ENCODE data around the gene NMRK1. TPM values are rescaled to one million over a fixed set of nuclear protein-coding genes. Genes with fewer than 3 reads are reported as not detected.

Gene NMRK1
- polyA plus RNA-seq, 3 donors, result 4.3 to 9.8 (median 9.3) TPM

DNA sequence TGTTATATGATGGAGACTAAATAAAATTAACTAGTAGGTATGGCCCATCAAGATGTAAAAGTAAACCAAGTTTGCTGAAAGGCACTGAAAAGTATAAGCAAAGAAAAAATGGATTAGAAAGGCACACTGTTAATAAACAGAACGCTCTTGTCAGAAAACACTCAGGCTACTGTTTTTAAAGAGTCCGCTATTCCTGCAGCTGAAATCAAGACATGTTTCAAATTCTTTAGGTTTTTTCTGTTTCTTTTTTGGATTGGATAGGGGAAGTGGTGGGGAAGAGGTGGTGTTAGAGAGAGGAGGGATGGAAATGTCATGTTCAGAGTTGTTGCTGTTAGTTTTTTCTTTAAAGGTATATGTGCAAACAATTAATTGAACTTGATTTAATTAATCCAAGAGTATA is 17.9 kb upstream of the NMRK1 start:
- no peak overlapping the region for H2AFZ ChIP-seq (ENCODE audit: insufficient read depth, low read depth, low read length, poor library complexity, severe bottlenecking)
- Mint-ChIP-seq H3K27ac (peak overlapping the region in 4 of 7 donors; percentile 4 to 88 (median 58)), H3K4me3 (no peak overlapping the region), H3K9me3 (no peaks in the 10 kb centered on the region), H3K4me1 (peaks cover 50% of the 10 kb centered on the region), H3K36me3 (peaks cover 23 to 38% of the 10 kb centered on the region in 2 donors), H3K27me3 (ENCODE audit: low read depth in 3 of 3) (peaks cover 0 to 1% (median 0%) of the 10 kb centered on the region in 3 donors)
- TF ChIP-seq, protein P1, sequence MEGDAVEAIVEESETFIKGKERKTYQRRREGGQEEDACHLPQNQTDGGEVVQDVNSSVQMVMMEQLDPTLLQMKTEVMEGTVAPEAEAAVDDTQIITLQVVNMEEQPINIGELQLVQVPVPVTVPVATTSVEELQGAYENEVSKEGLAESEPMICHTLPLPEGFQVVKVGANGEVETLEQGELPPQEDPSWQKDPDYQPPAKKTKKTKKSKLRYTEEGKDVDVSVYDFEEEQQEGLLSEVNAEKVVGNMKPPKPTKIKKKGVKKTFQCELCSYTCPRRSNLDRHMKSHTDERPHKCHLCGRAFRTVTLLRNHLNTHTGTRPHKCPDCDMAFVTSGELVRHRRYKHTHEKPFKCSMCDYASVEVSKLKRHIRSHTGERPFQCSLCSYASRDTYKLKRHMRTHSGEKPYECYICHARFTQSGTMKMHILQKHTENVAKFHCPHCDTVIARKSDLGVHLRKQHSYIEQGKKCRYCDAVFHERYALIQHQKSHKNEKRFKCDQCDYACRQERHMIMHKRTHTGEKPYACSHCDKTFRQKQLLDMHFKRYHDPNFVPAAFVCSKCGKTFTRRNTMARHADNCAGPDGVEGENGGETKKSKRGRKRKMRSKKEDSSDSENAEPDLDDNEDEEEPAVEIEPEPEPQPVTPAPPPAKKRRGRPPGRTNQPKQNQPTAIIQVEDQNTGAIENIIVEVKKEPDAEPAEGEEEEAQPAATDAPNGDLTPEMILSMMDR (IDR thresholded peaks at IDR 0.05), result no peak
- peaks cover 13 to 35% of the 10 kb centered on the region in 2 donors for H3K4me1 ChIP-seq (ENCODE audit: control insufficient read depth in 1 of 2, insufficient read depth in 2 of 2, low read length in 2 of 2)
- intact Hi-C loops (cut with micrococcal nuclease), result loop anchor here in 1 of 2 donors (5.0 kb wide), 1 partner anchor 41 kb away; no protein-coding TSS in a partner anchor
- H3K27me3 ChIP-seq (ENCODE audit: control insufficient read depth in 2 of 2, insufficient read depth in 2 of 2, low read length in 2 of 2), result no peaks in the 10 kb centered on the region
- 67% methylated on average over 1 of the region's 2 CpGs for WGBS (ENCODE audit: insufficient coverage)
- H4K20me1 ChIP-seq (ENCODE audit: insufficient read depth, low read length), result peaks cover 99% of the 10 kb centered on the region
- H3K36me3 ChIP-seq (replicated peaks in 1 of 2; ENCODE audit: control insufficient read depth in 1 of 2, insufficient read depth in 2 of 2, low read length in 2 of 2), result peaks cover 9 to 47% of the 10 kb centered on the region in 2 donors
- no peak for DNase-seq
- H3K4me3 ChIP-seq (replicated peaks in 1 of 3; ENCODE audit: low read depth in 2 of 3, low read length in 3 of 3), result no peak overlapping the region
- H3K4me2 ChIP-seq (replicated peaks; ENCODE audit: extremely low read depth, low read length, poor library complexity, severe bottlenecking), result no peak overlapping the region
- H3K9ac ChIP-seq (ENCODE audit: insufficient read depth, low read length, poor library complexity, severe bottlenecking), result no peak overlapping the region
- H3K79me2 ChIP-seq (ENCODE audit: insufficient read depth, low read length), result peaks cover 100% of the 10 kb centered on the region
- H3K27ac ChIP-seq (ENCODE audit: low read depth in 1 of 2, low read length in 2 of 2), result peak overlapping the region in 1 of 2 donors; percentile 38
- H3K9me3 ChIP-seq (replicated peaks in 1 of 2; ENCODE audit: control insufficient read depth in 1 of 2, insufficient read depth in 1 of 2, low read length in 2 of 2), result no peaks in the 10 kb centered on the region

DNA sequence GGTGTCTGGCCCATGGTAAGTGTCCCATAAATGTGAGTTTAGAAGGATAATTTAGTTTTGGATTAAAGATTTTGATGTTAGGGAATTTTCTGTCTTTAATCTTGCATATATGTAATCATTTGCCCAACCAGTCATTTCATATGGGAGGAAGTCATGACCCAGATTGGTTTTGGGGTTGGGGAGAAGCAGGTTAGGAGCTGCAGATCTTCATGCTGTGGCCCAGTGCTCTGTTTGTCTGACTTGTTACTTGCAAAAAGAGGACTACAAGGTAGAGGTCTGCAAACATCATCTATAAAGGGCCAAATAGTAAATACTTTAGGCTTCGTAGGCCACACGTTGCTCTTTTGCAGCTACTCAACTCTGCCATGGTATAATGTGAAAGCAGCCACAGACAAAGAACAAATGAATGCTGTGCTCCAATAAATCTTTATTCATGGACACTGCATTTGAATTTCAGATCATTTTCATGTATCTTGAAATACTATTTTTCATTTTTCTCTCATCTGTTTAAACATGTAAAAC is 17.1 kb upstream of the NMRK1 start:
- Mint-ChIP-seq H3K4me1 (peaks cover 43% of the 10 kb centered on the region), H3K27me3 (ENCODE audit: low read depth in 3 of 3) (peaks cover 0 to 1% (median 0%) of the 10 kb centered on the region in 3 donors), H3K4me3 (no peak overlapping the region), H3K27ac (peak overlapping the region in 4 of 7 donors; percentile 25 to 80 (median 46)), H3K9me3 (no peaks in the 10 kb centered on the region), H3K36me3 (peaks cover 26 to 46% of the 10 kb centered on the region in 2 donors)
- no peak overlapping the region for H3K4me2 ChIP-seq (replicated peaks; ENCODE audit: extremely low read depth, low read length, poor library complexity, severe bottlenecking)
- H3K9ac ChIP-seq (ENCODE audit: insufficient read depth, low read length, poor library complexity, severe bottlenecking), result no peak overlapping the region
- DNase-seq, result no peak
- peaks cover 10 to 55% of the 10 kb centered on the region in 2 donors for H3K36me3 ChIP-seq (replicated peaks in 1 of 2; ENCODE audit: control insufficient read depth in 1 of 2, insufficient read depth in 2 of 2, low read length in 2 of 2)
- H2AFZ ChIP-seq (ENCODE audit: insufficient read depth, low read depth, low read length, poor library complexity, severe bottlenecking), result no peak overlapping the region
- peaks cover 9 to 27% of the 10 kb centered on the region in 2 donors for H3K4me1 ChIP-seq (ENCODE audit: control insufficient read depth in 1 of 2, insufficient read depth in 2 of 2, low read length in 2 of 2)
- TF ChIP-seq, protein P1 (IDR thresholded peaks at IDR 0.05), result no peak
- H3K79me2 ChIP-seq (ENCODE audit: insufficient read depth, low read length), result peaks cover 100% of the 10 kb centered on the region
- no peak overlapping the region for H3K4me3 ChIP-seq (replicated peaks in 1 of 3; ENCODE audit: low read depth in 2 of 3, low read length in 3 of 3)
- H3K27me3 ChIP-seq (ENCODE audit: control insufficient read depth in 2 of 2, insufficient read depth in 2 of 2, low read length in 2 of 2), result no peaks in the 10 kb centered on the region
- no peaks in the 10 kb centered on the region for H3K9me3 ChIP-seq (replicated peaks in 1 of 2; ENCODE audit: control insufficient read depth in 1 of 2, insufficient read depth in 1 of 2, low read length in 2 of 2)
- intact Hi-C loops (cut with micrococcal nuclease), result loop anchor here in 1 of 2 donors (5.0 kb wide), 1 partner anchor 42 kb away; no protein-coding TSS in a partner anchor
- H4K20me1 ChIP-seq (ENCODE audit: insufficient read depth, low read length), result peaks cover 99% of the 10 kb centered on the region
- 90% methylated on average over 2 of the region's 2 CpGs for WGBS (ENCODE audit: insufficient coverage)
- H3K27ac ChIP-seq (ENCODE audit: low read depth in 1 of 2, low read length in 2 of 2), result peak overlapping the region in 1 of 2 donors; percentile 65
